NCI-H510A treated with DMSO at 0.1 percent for 48 hours (cell line): ENCODE results near the gene ZFP92.

Experiments used
- DNase-seq: peaks from one replicate; lab custom pipeline; 2025; lab: John Stamatoyannopoulos, UW

Gene ZFP92

GRCh38 chrX:153438532-153438931 lies 27.3 kb downstream of the ZFP92 start:
- DNase-seq = no peak

GRCh38 chrX:153439977-153440376 lies 28.7 kb downstream of the ZFP92 start:
- no peak for DNase-seq

- DNase-seq = no peak
These were observed 29.4 kb downstream of the ZFP92 start for GRCh38 chrX:153440556-153441135.

- no peak for DNase-seq
These were observed 30.0 kb downstream of the ZFP92 start for GRCh38 chrX:153441296-153441695.

- DNase-seq = no peak
These were observed 30.7 kb downstream of the ZFP92 start for GRCh38 chrX:153441981-153442380.

GRCh38 chrX:153442463-153442862 lies 31.2 kb downstream of the ZFP92 start:
- no peak for DNase-seq

- no peak for DNase-seq
These were observed 32.4 kb downstream of the ZFP92 start for GRCh38 chrX:153443476-153444332.

GRCh38 chrX:153444333-153445011 lies 33.2 kb downstream of the ZFP92 start:
- DNase-seq = no peak

- no peak for DNase-seq
These were observed 34.0 kb downstream of the ZFP92 start for GRCh38 chrX:153445106-153445855.

GRCh38 chrX:153445856-153446635 lies 34.8 kb downstream of the ZFP92 start, which contains the start of gene TREX2:
TREX2 (minus strand) TSS chrX:153446056; CDS start chrX:153445430, 626 bp downstream.
- no peak for DNase-seq

GRCh38 chrX:153446636-153446936 lies 35.3 kb downstream of the ZFP92 start:
- DNase-seq = no peak

GRCh38 chrX:153446950-153447580 lies 35.8 kb downstream of the ZFP92 start:
- DNase-seq = no peak

GRCh38 chrX:153447581-153447960 lies 36.3 kb downstream of the ZFP92 start:
- no peak for DNase-seq

- DNase-seq = no peak
These were observed 37.5 kb downstream of the ZFP92 start for GRCh38 chrX:153448556-153449367.

GRCh38 chrX:153449368-153450113 lies 38.3 kb downstream of the ZFP92 start:
- no peak for DNase-seq

- no peak for DNase-seq
These were observed 39.1 kb downstream of the ZFP92 start for GRCh38 chrX:153450114-153450948.

- no peak for DNase-seq
These were observed 39.6 kb downstream of the ZFP92 start for GRCh38 chrX:153450949-153451277.

- DNase-seq = no peak
These were observed 43.8 kb downstream of the ZFP92 start for GRCh38 chrX:153454901-153455550.
